Measurements from ENCODE around the gene PNPLA3.

Gene PNPLA3

GRCh38 chr22:43925433-43926348 lies 2.1 kb downstream of the PNPLA3 start:
- DNase-seq, result no peak

DNA sequence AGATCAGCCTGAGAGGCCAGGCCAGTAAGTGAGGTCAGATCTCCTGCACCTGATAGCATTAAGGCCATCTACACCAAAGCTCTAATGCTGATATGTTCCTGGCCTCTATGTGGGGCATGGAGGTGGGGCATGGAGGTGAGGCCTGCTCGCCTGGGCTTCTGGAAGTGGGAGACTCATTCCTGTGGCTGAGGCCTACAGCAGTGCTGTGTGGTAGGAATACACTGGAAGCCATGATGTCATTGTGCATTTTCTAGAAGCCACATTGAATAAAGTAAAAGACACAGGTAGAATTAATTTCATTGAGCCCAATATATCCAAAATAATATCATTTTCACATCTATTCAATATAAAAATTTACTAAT lies 2.7 kb downstream of the PNPLA3 start:
- DNase-seq, result no peak

- DNase-seq, result no peak
Observed at GRCh38 chr22:43928468-43928867, 4.9 kb downstream of the PNPLA3 start.

- no peak for DNase-seq
Observed at GRCh38 chr22:43928908-43929307, 5.3 kb downstream of the PNPLA3 start.

GRCh38 chr22:43931771-43932170 lies 8.2 kb downstream of the PNPLA3 start:
- DNase-seq, result no peak

- no peak for DNase-seq
Observed at GRCh38 chr22:43941449-43941848, 17.8 kb downstream of the PNPLA3 start.

- no peak for DNase-seq
Observed at GRCh38 chr22:43944670-43945430, 21.2 kb downstream of the PNPLA3 start.

DNA sequence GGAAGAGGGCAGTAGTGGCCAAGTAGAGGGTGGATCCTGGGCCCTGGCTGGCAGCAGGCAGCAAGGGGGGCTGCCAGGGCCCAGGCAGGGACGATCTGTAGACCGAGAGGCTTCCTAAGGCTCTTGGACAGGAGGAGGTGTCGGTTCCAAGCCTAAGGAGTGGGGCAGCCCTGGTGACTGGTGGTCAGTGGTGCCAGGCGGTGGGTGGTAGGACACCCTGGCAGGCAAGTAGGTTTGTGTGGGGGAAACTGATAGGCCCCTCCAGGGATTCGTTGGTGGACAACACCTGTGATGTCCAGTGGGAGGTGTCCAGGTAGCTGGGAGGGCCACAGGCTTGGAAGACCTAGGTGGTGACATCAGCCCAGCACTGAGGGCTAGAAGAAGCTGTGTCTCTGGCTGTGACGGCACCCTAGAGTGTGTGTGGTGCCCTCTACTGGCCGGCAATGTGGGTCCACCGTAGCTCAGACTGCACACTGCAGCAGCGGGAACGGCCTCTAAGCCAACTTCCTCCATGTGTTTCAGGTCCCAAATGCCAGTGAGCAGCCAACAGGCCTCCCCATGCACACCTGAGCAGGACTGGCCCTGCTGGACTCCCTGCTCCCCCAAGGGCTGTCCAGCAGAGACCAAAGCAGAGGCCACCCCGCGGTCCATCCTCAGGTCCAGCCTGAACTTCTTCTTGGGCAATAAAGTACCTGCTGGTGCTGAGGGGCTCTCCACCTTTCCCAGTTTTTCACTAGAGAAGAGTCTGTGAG lies 22.2 kb downstream of the PNPLA3 start:
- peak; percentile 58 for DNase-seq

DNA sequence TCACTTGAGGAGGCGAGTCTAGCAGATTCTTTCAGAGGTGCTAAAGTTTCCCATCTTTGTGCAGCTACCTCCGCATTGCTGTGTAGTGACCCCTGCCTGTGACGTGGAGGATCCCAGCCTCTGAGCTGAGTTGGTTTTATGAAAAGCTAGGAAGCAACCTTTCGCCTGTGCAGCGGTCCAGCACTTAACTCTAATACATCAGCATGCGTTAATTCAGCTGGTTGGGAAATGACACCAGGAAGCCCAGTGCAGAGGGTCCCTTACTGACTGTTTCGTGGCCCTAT lies 22.7 kb downstream of the PNPLA3 start:
- DNase-seq, result no peak

DNA sequence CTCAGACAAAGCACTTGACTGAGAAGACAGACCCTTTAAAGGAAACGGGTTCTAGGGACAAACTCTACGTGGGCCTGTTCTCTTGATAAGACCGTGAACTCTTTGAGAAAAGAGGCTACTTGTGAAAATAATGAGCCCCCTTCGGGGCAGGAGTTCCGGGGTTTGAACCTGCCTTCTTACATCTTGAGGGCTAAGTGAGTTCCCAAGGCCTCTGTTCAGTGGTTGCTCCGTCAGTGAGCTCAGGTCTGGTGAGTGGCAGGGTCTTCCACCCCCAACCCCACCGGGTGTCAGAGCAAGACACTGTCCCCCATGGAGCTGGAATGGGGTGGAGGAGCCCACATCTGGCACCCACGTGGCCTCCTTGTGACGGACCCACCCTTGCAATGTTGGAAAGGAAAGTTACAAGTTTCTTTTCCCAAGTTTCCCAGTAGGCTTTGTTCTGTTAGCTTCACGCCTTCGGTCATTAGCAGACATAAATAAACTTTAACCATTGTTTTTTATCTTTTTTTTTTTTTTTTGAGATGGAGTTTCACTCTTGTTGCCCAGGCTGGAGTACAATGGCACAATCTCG lies 25.3 kb downstream of the PNPLA3 start:
- DNase-seq, result no peak

GRCh38 chr22:43951391-43951790 lies 27.8 kb downstream of the PNPLA3 start:
- DNase-seq, result no peak

GRCh38 chr22:43951966-43952365 lies 28.4 kb downstream of the PNPLA3 start:
- DNase-seq, result no peak

DNA sequence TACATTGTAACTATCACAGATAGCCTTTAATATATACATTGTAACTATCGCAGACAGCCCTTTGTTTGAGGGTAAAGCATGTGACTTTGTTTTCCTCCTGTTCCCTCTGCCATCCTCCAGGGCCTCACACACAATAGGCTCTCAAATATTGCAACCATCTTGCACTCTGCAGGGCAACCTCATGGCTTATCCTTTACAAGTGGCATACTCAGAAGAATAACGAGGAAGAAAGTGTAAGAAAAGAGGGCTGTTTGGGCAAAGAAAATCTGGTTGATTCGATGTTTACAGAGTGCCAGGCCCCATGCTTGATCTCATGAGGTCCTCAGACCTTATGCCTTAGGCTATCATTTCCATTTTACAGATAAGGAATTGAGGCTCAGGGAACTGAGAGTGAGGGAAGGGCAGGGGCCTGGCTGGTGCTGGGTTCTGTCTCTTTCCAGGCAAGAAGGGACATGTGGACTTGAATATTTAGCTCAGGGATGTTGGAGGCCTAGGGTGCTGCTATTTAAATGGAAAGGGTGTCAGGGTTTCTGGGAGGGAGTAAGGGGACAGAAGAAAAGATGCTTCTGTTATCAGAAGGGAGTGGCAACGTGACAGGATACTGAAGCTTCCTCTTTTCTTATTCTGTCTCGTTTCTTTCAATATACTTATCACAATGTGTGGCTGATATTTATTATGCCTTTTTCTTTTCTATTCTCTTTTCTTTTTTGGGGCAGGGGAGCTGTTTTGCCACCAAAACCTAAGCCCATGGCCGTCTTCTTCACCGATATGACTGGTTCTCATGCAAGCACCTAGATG lies 30.6 kb downstream of the PNPLA3 start:
- no peak for DNase-seq

DNA sequence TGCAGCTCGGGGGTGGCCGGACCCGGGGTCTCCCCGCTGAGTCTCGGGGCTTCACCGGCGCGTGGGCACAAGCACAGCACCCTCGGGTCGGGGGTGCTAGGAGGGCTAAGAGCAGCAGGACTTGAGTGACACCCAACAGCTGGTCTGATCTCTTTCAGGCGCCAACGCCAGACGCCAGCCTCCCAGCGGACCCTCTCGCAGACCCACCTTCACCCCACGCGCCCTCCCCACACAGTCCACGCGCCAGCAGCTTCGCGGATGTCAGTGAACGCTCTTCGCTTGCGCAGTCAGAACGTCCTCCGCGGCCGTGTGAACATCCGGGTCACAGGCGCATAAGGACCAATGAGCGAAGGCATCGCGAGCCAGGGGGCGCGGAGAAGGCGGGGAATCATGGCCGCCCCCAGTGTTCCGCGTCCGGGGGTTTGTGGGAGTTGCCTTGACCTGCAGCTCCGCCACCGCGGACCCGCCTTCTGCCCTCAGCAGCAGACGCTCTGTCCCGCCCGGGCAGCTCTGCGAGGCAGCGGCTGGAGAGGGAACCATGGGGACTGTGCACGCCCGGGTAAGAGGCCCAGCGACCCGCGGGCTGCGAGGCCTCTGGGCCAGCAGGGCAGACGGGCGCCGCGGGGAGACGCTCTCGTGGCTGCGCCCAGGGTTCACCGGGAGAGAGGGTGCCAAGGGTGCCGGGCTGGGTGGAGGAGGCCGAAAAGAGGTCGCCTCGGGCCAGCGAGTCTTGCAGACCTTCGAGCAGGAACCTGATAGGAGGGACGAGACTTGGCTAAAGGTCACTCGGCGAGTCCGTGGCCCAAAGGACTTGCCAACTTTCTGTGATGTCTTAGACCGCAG lies 31.7 kb downstream of the PNPLA3 start, which contains the start of gene SAMM50:
Gene SAMM50, plus strand, starts transcription at position 403 of the 843 bp plus-strand sequence. Its CDS starts 136 bp downstream, at position 539.
- DNase-seq, result peak; percentile 90

DNA sequence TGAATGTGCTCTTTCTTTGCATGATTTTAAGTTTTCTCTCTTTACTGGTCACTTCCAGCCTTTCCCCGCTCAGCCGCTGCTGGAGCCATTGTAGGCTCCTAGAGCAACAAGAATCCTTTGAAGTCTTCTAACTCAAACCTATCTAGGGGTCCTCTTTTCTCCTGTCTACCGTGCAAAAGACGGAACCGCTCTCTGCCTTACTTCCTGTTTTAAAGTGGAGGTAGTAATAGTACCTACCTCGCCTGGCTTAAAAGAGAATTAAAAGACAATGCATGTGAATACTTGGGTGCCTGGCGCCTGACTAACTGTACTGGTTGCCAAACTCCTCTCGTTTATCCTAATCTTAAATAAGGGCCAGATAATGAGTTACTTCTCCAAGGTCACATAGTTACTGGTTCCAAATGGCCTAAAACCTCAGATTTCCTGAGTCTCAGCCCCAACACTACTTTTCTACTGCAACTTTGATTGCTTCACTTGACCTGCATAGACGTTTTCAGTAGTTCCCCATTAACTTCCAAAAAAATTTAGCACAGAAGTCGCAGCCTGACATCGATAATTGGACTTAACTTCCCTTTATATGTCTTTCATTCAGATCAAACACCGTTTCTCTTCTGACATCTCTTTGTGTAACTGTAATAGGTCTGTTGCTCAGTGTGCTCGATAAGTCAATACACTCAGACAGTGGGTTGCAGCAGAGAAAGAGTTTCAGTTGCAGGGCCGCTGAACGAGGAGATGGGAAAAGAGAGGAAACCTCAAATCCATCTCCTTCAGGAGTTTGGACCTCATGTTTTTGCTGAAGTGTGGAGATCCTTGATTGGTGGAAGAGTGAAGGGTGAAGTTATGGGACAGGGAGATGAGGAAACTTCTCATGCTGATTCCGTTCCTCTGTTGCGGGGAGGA lies 32.5 kb downstream of the PNPLA3 start:
- no peak for DNase-seq

DNA sequence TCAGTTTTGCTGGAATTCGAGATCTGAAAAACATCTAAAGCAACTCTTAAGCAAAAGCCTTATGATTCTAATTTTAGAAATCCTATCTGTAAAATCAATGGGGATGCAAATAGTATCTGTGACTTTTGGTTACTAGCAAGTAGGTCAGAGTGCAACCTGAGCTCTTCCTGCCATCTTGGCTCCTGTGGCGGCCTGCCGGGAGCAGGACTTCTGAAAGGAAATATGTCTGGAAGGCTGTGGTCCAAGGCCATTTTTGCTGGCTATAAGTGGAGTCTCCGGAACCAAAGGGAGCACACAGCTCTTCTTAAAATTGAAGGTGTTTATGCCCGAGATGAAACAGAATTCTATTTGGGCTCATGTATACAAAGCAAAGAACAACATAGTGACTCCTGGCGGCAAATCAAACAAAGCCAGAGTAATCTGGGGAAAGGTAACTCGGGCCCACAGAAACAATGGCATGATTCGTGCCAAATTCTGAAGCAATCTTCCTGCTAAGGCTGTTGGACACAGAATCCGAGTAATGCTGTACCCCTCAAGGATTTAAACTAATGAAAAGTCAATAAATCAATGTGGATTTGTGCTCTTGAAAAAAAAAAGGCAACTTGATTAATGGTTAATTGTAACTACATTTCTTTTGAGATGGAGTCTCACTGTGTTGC lies 33.3 kb downstream of the PNPLA3 start:
- no peak for DNase-seq

GRCh38 chr22:43957871-43958270 lies 34.3 kb downstream of the PNPLA3 start:
- DNase-seq, result peak; percentile 12

- DNase-seq, result no peak
Observed at GRCh38 chr22:43964314-43964857, 40.8 kb downstream of the PNPLA3 start.

GRCh38 chr22:43967069-43967468 lies 43.5 kb downstream of the PNPLA3 start:
- DNase-seq, result no peak

Measured in fibroblast of skin of right biceps (primary cell).